Naive thymus-derived CD8-positive, alpha-beta T cell (primary cell): ENCODE data around the gene OGDHL. TPM values are rescaled to one million over a fixed set of nuclear protein-coding genes. Genes with fewer than 3 reads are reported as not detected.
A peak's percentile ranks its signal among the peaks of the same experiment; 100 is the strongest.
"Not testable (repeated sequence)": the region's sequence is repeated elsewhere in the genome, so short reads cannot be mapped to it uniquely, and the experiment has no call there.

Experiments used
- ATAC-seq, 2 donors: fragments of 150-1000 bp; cut with Tn5 transposase in 1 of 2; sonication (Bioruptor Pico), chemical (Tn5 transposase) in 1 of 2; 1 replicate in 1 of 2; 2 replicates in 1 of 2; pipeline ENCODE4 v1.10.0; 2021; ENCODE audit warnings: mild to moderate bottlenecking in 2 of 2, moderate library complexity in 2 of 2
- POLR2A ChIA-PET: fragments of 350-600 bp; sonication (Branson Sonifier 250); formaldehyde crosslinking; loops from one replicate; lab custom pipeline; 2021; ENCODE audit warnings: antibody characterized with exemption; lab: Charles Lee
- DNase-seq, 10 donors: peaks; one replicate each; pipeline versions ENCODE4 v3.0.0 to v3.0.0-alpha.2; 2020 to 2022
- H3K27ac Mint-ChIP-seq, 10 donors: one replicate each; pipeline ENCODE4 v1.8.0; 2020 to 2022; ENCODE audit warnings: mild to moderate bottlenecking in 10 of 10, mixed read lengths in 10 of 10, moderate library complexity in 4 of 10, inconsistent platforms in 1 of 10
- H3K27me3 Mint-ChIP-seq, 5 donors: one replicate each; pipeline ENCODE4 v1.8.0; 2021 to 2022; ENCODE audit warnings: mixed read lengths in 5 of 5
- H3K36me3 Mint-ChIP-seq, 3 donors: one replicate each; pipeline ENCODE4 v1.8.0; 2020 to 2022; ENCODE audit warnings: mixed read lengths in 3 of 3, mild to moderate bottlenecking in 2 of 3, inconsistent platforms in 1 of 3
- H3K4me1 Mint-ChIP-seq, 4 donors: one replicate each; pipeline ENCODE4 v1.8.0; 2021 to 2022; ENCODE audit warnings: mixed read lengths in 4 of 4
- H3K4me3 Mint-ChIP-seq, 10 donors: one replicate each; pipeline ENCODE4 v1.8.0; 2020 to 2022; ENCODE audit warnings: mild to moderate bottlenecking in 10 of 10, mixed read lengths in 10 of 10, moderate library complexity in 6 of 10, inconsistent platforms in 1 of 10
- H3K9me3 Mint-ChIP-seq, 9 donors: one replicate each; pipeline ENCODE4 v1.8.0; 2020 to 2022; ENCODE audit warnings: mixed read lengths in 9 of 9, mild to moderate bottlenecking in 3 of 9, inconsistent platforms in 1 of 9, moderate library complexity in 1 of 9
- polyA plus RNA-seq, 3 donors: library from polyadenylated mRNA; unstranded; fragments of 300-500 nt; fragmentation: Illumina TruSeq; gene quantifications; one replicate each; pipeline ENCODE4 v1.2.3, GENCODE V29; 2021
- total RNA-seq, 8 experiments: library from RNA in 2 of 8; stranded (reverse) in 2 of 8; gene quantifications; one replicate each; pipeline ENCODE4 v1.2.3 and lab custom pipeline; 2021 to 2026

Gene OGDHL
- total RNA-seq (not detected), polyA plus RNA-seq (not detected), total RNA-seq (lab: John Stamatoyannopoulos, UW) (0 to 0.42 (median 0) reads per million in 6 experiments)

DNA sequence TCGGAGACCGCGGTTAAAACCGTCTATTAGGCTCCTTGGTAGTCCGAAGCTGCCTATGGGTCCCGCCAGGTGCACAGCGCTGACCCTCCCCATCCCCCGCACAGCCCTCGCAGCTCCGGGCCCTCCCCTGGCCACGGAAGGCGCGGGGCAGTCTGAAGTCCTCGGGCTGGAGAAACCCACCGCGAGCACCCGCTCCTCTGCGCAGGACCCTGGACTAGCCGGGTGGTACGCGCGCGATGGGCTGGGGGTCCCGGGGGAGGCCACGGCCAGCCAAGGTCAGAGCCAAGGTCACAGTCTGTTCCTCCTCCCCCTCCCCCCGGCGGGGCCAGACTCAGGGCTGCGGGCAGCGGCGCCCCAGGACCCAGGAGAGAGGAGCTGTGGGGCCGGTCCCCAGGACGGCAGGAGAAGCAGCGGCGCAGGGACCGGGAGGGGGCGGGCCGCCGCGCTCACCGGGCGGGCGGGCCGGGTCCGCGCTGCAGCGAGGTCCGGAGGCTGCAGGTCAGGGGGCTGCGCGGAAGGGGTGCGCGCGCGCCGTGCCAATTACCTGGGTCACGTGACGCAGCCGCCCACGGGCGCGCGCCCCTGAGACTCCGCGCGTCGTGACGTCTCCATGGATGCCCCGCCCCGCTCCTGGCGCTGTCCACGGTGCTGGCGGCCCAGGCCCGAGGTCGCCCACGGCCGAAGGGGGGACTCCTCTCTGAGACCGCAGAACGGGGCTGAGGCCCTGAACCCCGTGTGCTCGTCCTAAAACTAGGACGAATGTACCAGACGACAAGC, at the start of gene OGDHL:
OGDHL (minus strand) TSS at position 535 of the 777 bp plus-strand sequence. CDS start 3,731 bp downstream, outside the sequence.
- POLR2A ChIA-PET = no interaction called here
- H3K36me3 Mint-ChIP-seq = peaks cover 2 to 12% (median 3%) of the 10 kb centered on the region in 3 donors
- peak within 1 kb of the TSS; percentile 19 to 77 (median 70) for H3K4me3 Mint-ChIP-seq
- H3K9me3 Mint-ChIP-seq = peaks cover 0 to 11% (median 7%) of the 10 kb centered on the region in 9 donors
- DNase-seq (peak in 5 of 10 donors; percentile 7 to 45 (median 22)), ATAC-seq (peak; percentile 25 to 57)
- H3K27ac Mint-ChIP-seq = peak within 1 kb of the TSS in 1 of 10 donors; percentile 4
- H3K4me1 Mint-ChIP-seq = peaks cover 0 to 9% (median 8%) of the 10 kb centered on the region in 4 donors
- H3K27me3 Mint-ChIP-seq = peaks cover 25 to 69% (median 45%) of the 10 kb centered on the region in 5 donors

DNA sequence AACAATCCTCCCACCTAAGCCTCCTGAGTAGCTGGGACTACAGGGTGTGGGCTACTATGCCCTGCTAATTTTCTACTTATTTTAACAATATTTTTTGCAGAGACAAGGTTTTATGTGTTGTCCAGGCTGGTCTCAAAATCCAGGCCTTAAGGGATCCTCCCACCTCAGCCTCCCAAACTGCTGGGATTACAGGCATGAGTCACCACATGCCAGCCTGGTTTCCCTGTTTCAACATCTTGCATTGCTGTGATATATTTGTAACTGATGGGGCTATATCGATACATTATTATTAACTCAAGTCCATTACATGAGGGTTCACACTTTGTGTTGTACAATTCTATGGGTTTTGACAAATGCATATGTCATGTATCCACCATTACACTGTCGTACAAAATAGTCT, 41.9 kb upstream of the OGDHL start:
- Mint-ChIP-seq H3K27me3 (peaks cover 0 to 9% (median 6%) of the 10 kb centered on the region in 5 donors), H3K27ac (no peak overlapping the region), H3K4me3 (no peak overlapping the region), H3K36me3 (peaks cover 0 to 8% (median 6%) of the 10 kb centered on the region in 3 donors), H3K9me3 (peaks cover 1 to 29% (median 12%) of the 10 kb centered on the region in 9 donors), H3K4me1 (no peaks in the 10 kb centered on the region)
- POLR2A ChIA-PET = no interaction called here
- ATAC-seq = no peak
- DNase-seq = no peak

DNA sequence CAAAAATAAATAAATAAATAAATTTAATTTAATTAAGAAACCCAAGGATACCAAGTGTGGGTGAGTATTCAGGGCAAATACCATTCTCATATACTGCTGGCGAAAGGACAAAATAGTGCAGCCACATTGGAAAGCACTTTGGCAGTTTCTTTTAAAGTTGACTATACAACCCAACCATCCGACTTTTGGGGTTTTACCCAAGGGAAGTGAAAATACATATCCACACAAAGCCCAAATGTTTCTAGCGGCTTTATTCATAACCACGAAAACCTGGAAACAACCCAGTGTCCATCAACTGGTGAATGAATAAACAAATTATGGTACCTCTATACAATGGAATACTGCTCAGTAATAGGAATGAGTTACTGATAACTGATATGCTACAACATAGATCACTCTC, 36.2 kb upstream of the OGDHL start:
- ATAC-seq = no peak
- no peak overlapping the region for H3K27ac Mint-ChIP-seq
- no peaks in the 10 kb centered on the region for H3K36me3 Mint-ChIP-seq
- peaks cover 0 to 12% (median 2%) of the 10 kb centered on the region in 5 donors for H3K27me3 Mint-ChIP-seq
- POLR2A ChIA-PET = no interaction called here
- H3K4me1 Mint-ChIP-seq = no peaks in the 10 kb centered on the region
- no peak overlapping the region for H3K4me3 Mint-ChIP-seq
- no peaks in the 10 kb centered on the region for H3K9me3 Mint-ChIP-seq
- DNase-seq = no peak

DNA sequence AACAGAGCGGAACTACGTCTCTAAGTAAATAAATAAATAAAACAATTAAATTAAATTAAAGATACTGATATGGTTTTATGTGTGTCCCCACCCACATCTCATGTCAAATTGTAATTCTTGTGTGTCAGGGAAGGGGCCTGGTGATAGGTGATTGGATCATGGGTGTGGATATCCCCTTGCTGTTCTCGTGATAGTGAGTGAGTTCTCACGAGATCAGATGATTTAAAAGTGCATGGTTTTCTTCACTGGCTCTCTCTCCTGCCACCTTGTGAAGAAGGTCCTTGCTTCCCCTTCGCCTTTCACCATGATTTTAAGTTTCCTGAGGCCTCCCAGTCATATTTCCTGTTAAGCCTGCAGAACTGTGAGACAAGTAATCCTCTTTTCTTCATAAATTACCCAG, 29.0 kb upstream of the OGDHL start:
- Mint-ChIP-seq H3K36me3 (no peaks in the 10 kb centered on the region), H3K4me1 (no peaks in the 10 kb centered on the region), H3K27ac (no peak overlapping the region), H3K4me3 (no peak overlapping the region), H3K27me3 (peaks cover 0 to 8% (median 0%) of the 10 kb centered on the region in 5 donors), H3K9me3 (no peaks in the 10 kb centered on the region)
- ATAC-seq (no peak), DNase-seq (no peak)
- POLR2A ChIA-PET = no interaction called here

DNA sequence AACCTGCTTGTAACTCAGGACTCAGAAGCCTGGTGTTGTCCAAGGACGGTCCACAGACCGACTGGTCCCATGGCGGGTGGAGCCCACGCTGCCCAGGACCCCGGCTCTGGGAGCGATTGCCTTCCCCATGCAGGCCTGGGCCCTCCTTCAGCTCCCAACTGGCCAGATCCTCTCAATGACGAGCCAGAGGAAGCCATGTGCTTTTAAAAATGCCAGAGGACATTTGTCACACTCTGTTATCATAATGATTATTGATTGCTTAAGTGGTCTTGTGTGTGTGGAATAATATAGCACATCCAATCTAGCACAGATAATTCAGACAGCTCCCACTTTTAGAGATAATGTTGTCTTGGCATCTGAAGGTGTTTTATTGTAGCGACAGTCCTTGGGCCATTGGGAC, 22.6 kb upstream of the OGDHL start:
- H3K36me3 Mint-ChIP-seq = no peaks in the 10 kb centered on the region
- ATAC-seq = no peak
- DNase-seq = peak in 1 of 10 donors; percentile 50
- no peaks in the 10 kb centered on the region for H3K4me1 Mint-ChIP-seq
- H3K27ac Mint-ChIP-seq = no peak overlapping the region
- POLR2A ChIA-PET = no interaction called here
- peaks cover 0 to 2% (median 0%) of the 10 kb centered on the region in 9 donors for H3K9me3 Mint-ChIP-seq
- H3K27me3 Mint-ChIP-seq = peaks cover 1 to 22% (median 7%) of the 10 kb centered on the region in 5 donors
- H3K4me3 Mint-ChIP-seq = no peak overlapping the region

DNA sequence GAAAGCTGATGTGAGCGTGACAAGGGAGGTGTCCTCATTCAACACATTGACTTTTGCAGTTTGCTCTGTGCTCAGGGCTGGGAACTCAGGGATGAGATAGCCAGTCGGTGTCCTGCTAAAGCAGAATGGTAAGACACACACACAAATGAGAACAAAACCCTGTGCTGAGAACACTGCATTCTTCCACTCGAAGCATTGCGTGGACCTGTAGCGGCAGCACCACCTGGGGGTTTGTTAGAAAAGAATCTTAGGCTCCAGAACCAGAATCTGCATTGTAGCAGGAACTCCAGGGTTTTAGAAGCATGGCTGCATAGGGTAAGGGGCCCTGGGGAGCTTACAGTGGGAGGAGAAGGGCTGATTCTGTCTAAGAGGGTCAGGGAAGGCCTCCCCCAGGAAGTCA, 21.5 kb upstream of the OGDHL start:
- H3K4me1 Mint-ChIP-seq = no peaks in the 10 kb centered on the region
- H3K27ac Mint-ChIP-seq = no peak overlapping the region
- POLR2A ChIA-PET = no interaction called here
- no peak overlapping the region for H3K4me3 Mint-ChIP-seq
- no peak for ATAC-seq
- H3K36me3 Mint-ChIP-seq = no peaks in the 10 kb centered on the region
- H3K9me3 Mint-ChIP-seq = peaks cover 0 to 4% (median 0%) of the 10 kb centered on the region in 9 donors
- DNase-seq = no peak
- H3K27me3 Mint-ChIP-seq = peaks cover 1 to 26% (median 10%) of the 10 kb centered on the region in 5 donors

DNA sequence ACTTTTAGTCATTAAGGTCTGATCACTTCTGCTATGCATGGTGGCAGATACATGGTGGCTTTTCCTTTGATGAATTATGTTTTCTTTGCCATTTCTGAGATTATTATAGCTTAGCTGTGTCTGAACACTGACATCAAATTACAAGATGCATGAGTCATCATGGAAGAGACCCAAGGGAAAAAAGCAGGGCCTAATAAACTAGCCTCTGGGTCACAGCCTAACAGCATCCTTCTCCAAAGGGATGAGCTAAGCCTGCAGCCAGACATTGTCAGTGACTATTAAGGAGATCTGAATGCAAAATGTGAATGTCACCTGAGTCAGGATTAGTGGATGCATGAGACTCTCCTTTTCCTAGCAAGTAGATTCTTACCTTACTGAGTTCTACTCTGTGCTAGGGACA, 19.1 kb upstream of the OGDHL start:
- no peak for ATAC-seq
- POLR2A ChIA-PET = interaction anchor here (0.7 kb wide), 1 partner anchor 93 kb away, joined by 3 read pairs; no protein-coding TSS in a partner anchor
- H3K36me3 Mint-ChIP-seq = no peaks in the 10 kb centered on the region
- no peaks in the 10 kb centered on the region for H3K4me1 Mint-ChIP-seq
- H3K27me3 Mint-ChIP-seq = peaks cover 5 to 34% (median 13%) of the 10 kb centered on the region in 5 donors
- H3K27ac Mint-ChIP-seq = no peak overlapping the region
- no peak for DNase-seq
- peaks cover 0 to 4% (median 0%) of the 10 kb centered on the region in 9 donors for H3K9me3 Mint-ChIP-seq
- no peak overlapping the region for H3K4me3 Mint-ChIP-seq

DNA sequence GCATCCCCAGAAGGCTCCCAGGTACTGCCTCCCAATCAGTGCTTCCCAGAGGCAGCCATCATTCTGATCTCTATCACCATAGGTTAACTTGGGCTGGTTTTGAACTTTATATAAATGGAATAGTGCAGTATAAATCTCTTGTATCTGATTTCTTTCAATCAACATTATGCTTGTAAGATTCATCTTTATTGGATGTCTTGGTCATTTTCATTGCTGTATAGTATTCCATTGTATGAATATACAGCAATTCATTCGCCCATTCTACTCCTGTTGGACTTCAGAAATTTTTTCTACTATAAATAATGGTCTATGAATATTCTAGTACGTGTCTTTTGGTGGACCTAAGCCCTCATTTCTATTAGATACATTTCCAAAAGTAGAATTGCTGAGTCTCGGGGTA, 16.1 kb upstream of the OGDHL start:
- Mint-ChIP-seq H3K36me3 (no peaks in the 10 kb centered on the region), H3K27ac (no peak overlapping the region), H3K9me3 (peaks cover 0 to 4% (median 0%) of the 10 kb centered on the region in 9 donors), H3K27me3 (peaks cover 6 to 22% (median 14%) of the 10 kb centered on the region in 5 donors), H3K4me3 (no peak overlapping the region), H3K4me1 (no peaks in the 10 kb centered on the region)
- POLR2A ChIA-PET = no interaction called here
- DNase-seq = no peak
- ATAC-seq = no peak

DNA sequence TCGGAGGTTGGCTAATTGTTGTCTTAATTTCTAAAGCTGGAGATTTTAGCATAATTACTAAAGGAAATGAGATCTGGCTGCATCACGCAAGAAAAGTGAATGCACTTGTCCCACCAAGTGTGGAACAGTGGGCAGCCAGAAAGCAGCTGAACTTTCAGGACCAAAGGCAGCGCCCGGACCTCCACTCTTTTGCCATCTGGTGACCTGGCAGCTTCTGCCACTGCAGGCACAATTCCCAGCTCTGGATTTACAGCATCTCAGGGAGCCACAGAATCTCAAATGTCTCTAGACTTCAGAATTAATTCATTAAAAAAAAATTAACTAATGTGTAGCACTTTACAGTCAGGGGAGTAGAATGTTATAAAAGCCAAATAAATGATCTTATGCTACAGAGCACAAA, 14.7 kb upstream of the OGDHL start:
- ATAC-seq (no peak), DNase-seq (no peak)
- H3K27me3 Mint-ChIP-seq = peaks cover 8 to 35% (median 20%) of the 10 kb centered on the region in 5 donors
- H3K36me3 Mint-ChIP-seq = no peaks in the 10 kb centered on the region
- H3K4me3 Mint-ChIP-seq = no peak overlapping the region
- H3K27ac Mint-ChIP-seq = no peak overlapping the region
- POLR2A ChIA-PET = no interaction called here
- peaks cover 0 to 4% (median 0%) of the 10 kb centered on the region in 4 donors for H3K4me1 Mint-ChIP-seq
- H3K9me3 Mint-ChIP-seq = peaks cover 0 to 4% (median 0%) of the 10 kb centered on the region in 9 donors

DNA sequence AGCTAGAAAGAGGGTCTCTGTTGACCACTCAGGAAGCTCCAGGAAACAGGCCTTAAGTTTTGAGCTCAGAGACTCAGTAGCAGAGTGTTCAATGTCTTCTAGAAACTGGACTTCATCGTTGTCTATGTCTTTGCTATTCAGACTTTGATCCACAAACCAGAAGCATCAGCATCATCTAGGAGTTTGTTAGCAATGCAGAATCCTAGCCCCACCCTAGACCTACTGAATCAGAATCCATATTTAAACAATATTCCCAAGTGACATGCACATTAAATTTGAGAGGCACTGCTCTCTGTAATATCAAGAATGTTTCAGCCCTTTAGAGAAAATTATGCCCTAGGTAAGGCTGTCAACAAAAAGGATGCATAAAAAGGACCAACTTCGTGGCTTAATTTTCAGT, 12.9 kb upstream of the OGDHL start:
- Mint-ChIP-seq H3K9me3 (peaks cover 0 to 4% (median 0%) of the 10 kb centered on the region in 9 donors), H3K36me3 (no peaks in the 10 kb centered on the region), H3K27me3 (peaks cover 9 to 48% (median 20%) of the 10 kb centered on the region in 5 donors), H3K4me1 (peaks cover 7 to 10% (median 8%) of the 10 kb centered on the region in 4 donors), H3K4me3 (no peak overlapping the region), H3K27ac (no peak overlapping the region)
- DNase-seq (no peak), ATAC-seq (no peak)
- POLR2A ChIA-PET = no interaction called here

DNA sequence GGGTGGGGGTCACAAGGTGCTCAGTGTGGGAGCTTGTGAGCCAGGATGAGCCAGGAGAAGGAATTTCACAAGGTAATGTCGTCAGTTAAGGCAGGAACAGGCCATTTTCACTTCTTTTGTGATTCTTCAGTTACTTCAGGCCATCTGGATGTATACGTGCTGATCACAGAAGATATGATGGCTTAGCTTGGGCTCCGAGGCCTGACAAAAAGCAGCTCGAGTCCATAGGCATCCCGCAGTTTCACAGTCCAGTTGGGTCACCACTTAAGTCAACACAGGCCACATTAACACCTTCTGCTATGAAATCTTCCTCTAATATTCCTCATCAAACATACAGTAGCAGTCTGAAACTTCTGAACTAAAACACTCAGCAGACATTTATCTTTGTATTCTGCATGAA, 10.8 kb upstream of the OGDHL start:
- Mint-ChIP-seq H3K27me3 (peaks cover 11 to 47% (median 22%) of the 10 kb centered on the region in 5 donors), H3K4me1 (peaks cover 7 to 10% (median 8%) of the 10 kb centered on the region in 4 donors)
- H3K27ac Mint-ChIP-seq, H3K9me3 Mint-ChIP-seq, H3K4me3 Mint-ChIP-seq, POLR2A ChIA-PET, ATAC-seq, DNase-seq, H3K36me3 Mint-ChIP-seq: not testable (repeated sequence)

DNA sequence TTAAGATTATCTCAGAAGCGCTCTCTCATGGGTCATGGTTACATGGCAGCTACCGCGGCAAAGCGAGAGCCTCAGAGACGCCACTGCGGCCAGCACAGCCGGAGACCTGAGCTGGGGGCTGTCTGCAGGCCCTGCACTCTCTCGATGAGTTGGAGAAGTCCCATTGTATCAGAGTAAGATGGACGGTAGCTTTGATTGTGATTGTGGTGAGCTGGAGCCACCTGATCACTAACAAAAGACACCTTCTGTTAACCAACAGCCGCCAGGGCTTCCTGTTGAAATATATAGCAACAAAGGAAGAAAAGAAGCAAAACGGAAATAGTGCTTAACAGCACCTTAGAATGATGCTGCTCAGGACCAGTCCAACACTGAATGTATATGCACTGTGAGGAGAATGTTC, 8.9 kb upstream of the OGDHL start:
- peaks cover 7 to 10% (median 8%) of the 10 kb centered on the region in 4 donors for H3K4me1 Mint-ChIP-seq

DNA sequence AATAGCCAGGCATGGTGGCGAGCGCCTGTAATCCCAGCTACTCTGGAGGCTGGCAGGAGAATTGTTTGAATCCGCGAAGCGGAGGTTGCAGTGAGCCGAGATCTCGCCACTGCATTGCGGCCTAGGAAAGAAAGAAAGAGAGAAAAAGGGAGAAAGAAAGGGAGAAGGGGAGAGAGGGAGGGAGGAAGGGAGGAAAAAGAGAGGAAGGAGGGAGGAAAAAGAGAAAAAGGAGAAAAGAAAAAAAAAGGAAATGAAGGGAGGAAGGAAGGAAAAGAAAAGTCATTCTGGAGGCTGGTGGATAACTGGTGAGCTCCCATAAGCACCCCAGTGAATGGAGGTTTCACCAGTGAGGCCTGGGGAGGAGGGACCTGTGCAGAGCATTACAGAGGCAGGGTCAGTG, 7.6 kb upstream of the OGDHL start:
- ATAC-seq (no peak), DNase-seq (no peak)
- Mint-ChIP-seq H3K9me3 (peaks cover 0 to 18% (median 10%) of the 10 kb centered on the region in 9 donors), H3K27me3 (peaks cover 21 to 66% (median 37%) of the 10 kb centered on the region in 5 donors), H3K27ac (no peak overlapping the region), H3K36me3 (peaks cover 0 to 12% (median 6%) of the 10 kb centered on the region in 3 donors), H3K4me1 (peaks cover 7 to 10% (median 8%) of the 10 kb centered on the region in 4 donors), H3K4me3 (no peak overlapping the region)
- POLR2A ChIA-PET = no interaction called here

More for the DNA sequence above, 8.9 kb upstream of the OGDHL start:
- Mint-ChIP-seq H3K36me3 (peaks cover 0 to 12% (median 6%) of the 10 kb centered on the region in 3 donors), H3K27me3 (peaks cover 23 to 64% (median 37%) of the 10 kb centered on the region in 5 donors), H3K4me3 (peak overlapping the region in 8 of 10 donors; percentile 6 to 56 (median 39)), H3K27ac (peak overlapping the region in 3 of 10 donors; percentile 37 to 69 (median 37)), H3K9me3 (peaks cover 0 to 18% (median 10%) of the 10 kb centered on the region in 9 donors)
- POLR2A ChIA-PET = interaction anchor here (0.6 kb wide), 1 partner anchor 29 kb away, joined by 4 read pairs; no protein-coding TSS in a partner anchor
- ATAC-seq = peak; percentile 35 to 65
- DNase-seq = peak in 2 of 10 donors; percentile 14 to 16
